Activated CD8-positive, alpha-beta memory T cell treated with anti-CD3 and anti-CD28 coated beads for 36 hours (primary cell): ENCODE results near the gene SRC. TPM values are rescaled to one million over a fixed set of nuclear protein-coding genes. Genes with fewer than 3 reads are reported as not detected.
"Not testable (repeated sequence)": the region's sequence is repeated elsewhere in the genome, so short reads cannot be mapped to it uniquely, and the experiment has no call there.

Experiments
- CTCF ChIA-PET: fragments of 350-600 bp; sonication (Branson Sonifier 250); formaldehyde crosslinking; loops from one replicate; lab custom pipeline; 2021; ENCODE audit warnings: antibody characterized with exemption; lab: Charles Lee
- POLR2A ChIA-PET: fragments of 350-600 bp; sonication (Branson Sonifier 250); formaldehyde crosslinking; loops from one replicate; lab custom pipeline; 2021; ENCODE audit warnings: antibody characterized with exemption; lab: Charles Lee
- total RNA-seq, 2 experiments: library from RNA; stranded (reverse); gene quantifications; one replicate each; pipeline ENCODE4 v1.2.3, GENCODE V29; 2021

The SRC gene
- total RNA-seq, 2 experiments from 2014 or later = 2.3 to 3.2 TPM

DNA sequence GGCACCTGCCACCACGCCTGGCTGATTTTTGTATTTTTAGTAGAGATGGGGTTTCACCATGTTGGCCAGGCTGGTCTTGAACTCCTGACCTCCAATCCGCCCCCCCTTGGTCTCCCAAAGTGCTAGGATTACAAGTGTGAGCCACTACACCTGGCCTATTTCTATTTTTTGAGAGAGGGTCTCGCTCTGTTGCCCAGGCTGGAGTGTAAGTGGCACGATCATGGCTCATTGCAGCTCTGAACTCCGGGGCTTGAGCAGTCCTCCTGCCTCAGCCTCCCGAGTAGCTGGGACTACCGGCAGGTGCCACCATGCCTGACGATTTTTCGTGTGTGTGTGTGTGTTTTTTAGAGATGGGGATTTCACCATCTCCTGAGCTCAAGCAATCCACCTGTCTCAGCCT, 25.9 kb downstream of the SRC start:
- CTCF ChIA-PET = interaction anchor here (1.2 kb wide), 1 partner anchor 13 kb away, joined by 4 read pairs; no protein-coding TSS in a partner anchor
- POLR2A ChIA-PET = not testable (repeated sequence)

DNA sequence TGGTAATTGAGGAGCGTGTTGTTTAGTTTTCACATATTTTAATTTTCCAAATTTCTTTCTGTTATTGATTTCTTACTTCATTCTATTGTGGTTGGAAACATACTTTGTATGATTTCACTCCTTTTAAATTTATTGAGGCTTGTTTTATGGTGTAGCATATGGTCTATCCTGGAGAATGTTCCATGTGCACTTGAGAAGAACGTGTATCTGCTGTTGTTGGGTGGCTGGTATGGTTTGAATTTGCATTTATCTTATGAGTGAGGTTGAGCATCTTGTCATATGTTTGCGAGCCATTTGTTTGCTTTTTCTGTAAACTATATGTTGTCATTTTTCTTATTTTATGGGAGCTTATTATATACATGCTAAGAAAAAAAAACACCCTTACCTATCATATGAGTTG, 26.5 kb downstream of the SRC start:
- CTCF ChIA-PET = interaction anchor here (1.2 to 1.4 kb wide), 2 partner anchors 12 to 36 kb away, joined by 3 to 4 read pairs; no protein-coding TSS in a partner anchor

DNA sequence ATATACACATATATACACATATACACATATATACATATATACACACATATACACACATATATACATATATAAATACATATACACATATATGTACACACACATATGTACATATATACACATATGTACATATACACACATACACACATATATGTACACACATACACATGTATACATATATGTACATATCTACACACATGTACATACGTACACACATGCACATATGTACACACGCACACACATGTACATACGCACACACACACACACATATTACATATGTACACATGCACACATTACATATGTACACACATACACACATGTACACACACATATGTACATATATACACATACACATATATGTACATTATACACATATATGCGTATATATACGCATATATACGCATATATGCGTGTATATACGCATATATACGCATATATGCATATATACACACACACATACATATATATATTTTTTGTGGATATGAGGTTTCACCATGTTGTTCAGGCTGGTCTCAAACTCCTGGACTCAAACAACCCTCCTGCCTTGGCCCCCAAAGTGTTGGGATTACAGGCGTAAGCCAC, 27.2 kb downstream of the SRC start:
- CTCF ChIA-PET = interaction anchor here (1.4 kb wide), 1 partner anchor 37 kb away, joined by 3 read pairs; no protein-coding TSS in a partner anchor
- POLR2A ChIA-PET = no interaction called here

More for the DNA sequence above, 26.5 kb downstream of the SRC start:
- POLR2A ChIA-PET = no interaction called here

DNA sequence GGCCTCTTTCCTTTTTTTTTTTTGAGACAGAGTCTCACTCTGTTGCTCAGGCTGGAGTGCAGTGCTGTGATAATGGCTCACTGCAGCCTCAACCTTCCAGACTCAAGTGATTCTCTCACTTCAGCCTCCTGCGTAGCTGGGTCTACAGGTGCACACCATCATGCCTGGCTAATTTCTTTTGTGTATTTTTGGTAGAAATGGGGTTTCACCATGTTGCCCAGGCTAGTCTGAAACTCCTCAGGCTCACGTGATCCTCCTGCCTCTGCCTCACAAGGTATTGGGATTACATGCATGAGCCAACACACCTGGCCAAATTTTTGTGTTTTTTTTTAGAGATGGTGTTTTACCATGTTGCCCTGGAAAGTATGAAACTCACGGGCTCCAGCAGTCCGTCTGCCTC, 29.3 kb downstream of the SRC start:
- CTCF ChIA-PET = no interaction called here
- POLR2A ChIA-PET = no interaction called here

DNA sequence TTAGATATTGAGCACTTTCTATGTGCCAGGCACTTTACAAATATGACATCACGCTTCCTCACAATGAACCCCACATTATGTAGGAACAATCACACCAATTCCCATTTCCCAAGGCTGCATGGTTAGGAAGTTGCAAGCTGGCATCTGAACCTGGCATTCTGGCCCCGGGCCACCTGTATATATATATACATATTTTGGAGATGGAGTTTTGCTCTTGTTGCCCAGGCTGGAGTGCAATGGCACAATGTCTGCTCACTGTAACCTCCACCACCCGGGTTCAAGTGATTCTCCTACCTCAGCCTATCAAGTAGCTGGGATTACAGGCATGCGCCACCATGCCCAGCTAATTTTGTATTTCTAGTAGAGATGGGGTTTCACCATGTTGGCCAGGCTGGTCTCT, 30.4 kb downstream of the SRC start:
- ChIA-PET CTCF (interaction anchor here (1.6 kb wide), 1 partner anchor 106 kb away, joined by 4 read pairs; no protein-coding TSS in a partner anchor), POLR2A (no interaction called here)

DNA sequence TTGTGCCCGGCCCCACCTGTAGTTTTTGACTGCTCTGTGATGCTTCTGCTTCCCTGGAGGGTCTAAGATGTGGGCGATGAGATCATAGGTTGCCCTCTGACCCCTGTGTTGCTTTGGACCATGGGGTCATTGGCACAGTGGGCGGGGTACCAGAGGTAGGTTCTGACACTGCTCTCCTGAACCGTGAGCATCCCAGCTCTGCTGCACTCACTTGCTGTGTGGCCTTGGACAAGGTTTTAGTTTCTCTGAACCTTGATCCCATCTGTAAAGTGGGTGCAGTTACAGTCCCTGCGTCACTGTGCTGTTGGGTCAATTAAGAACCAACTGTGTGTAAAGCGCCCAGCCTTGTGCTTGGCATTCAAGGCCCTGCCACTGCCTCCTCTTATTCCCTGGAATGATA, 30.9 kb downstream of the SRC start:
- CTCF ChIA-PET = interaction anchor here (1.6 kb wide), 1 partner anchor 107 kb away, joined by 4 read pairs; no protein-coding TSS in a partner anchor

DNA sequence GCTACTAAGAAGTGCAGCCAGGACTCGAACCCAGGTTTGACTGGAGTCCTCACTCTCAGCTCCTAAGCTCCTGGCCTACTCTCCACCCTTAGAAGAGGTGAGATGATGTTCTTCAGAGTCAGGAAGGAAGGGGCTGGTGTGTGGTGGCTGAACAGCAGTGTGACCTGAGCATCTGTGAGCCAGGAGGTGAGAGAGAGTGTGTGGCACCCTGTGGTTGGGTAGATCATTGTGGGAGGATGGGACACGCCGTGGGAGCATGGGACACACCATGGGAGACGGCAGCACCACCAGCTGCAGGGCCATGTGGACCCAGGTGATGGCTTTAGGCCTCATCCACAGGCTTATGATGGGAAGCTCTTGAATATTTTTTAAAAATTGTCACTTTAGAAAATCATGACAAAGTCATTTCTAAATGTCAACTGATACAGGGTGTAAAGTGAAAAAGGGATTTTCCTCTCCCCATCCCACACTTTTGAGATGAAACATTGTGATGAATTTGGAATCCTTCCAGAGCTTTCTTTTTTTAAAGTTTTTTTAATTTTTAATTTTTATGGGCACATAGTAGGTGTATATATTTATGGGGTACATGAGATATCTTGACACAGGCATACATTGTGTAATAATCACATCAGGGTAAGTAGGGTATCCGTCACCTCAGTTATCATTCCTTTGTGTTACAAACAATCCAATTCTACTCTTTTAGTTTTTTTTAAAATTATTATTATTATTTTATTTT, 31.6 kb downstream of the SRC start:
- ChIA-PET POLR2A (no interaction called here), CTCF (interaction anchor here (1.0 to 1.6 kb wide), 2 partner anchors 12 to 108 kb away, joined by 4 read pairs; no protein-coding TSS in a partner anchor)

More for the DNA sequence above, 30.9 kb downstream of the SRC start:
- POLR2A ChIA-PET = no interaction called here

DNA sequence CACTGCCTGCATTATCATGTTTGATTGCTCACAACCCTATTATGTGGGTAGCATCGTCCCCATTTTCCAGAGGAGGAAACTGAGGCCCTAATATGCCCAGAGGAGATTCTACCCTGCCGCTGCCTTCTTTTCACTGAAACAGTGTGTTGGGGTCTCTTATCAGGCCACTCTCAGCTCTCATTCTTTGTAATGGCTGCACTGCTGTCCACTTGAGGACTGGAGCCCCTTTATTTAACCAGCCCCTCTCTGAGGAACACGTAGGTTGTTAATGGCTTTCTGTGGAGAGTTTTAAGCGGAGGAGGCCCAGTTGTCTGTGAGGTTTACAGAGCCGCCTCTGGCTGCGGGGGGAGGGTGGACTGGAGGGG, 32.5 kb downstream of the SRC start:
- POLR2A ChIA-PET = no interaction called here

DNA sequence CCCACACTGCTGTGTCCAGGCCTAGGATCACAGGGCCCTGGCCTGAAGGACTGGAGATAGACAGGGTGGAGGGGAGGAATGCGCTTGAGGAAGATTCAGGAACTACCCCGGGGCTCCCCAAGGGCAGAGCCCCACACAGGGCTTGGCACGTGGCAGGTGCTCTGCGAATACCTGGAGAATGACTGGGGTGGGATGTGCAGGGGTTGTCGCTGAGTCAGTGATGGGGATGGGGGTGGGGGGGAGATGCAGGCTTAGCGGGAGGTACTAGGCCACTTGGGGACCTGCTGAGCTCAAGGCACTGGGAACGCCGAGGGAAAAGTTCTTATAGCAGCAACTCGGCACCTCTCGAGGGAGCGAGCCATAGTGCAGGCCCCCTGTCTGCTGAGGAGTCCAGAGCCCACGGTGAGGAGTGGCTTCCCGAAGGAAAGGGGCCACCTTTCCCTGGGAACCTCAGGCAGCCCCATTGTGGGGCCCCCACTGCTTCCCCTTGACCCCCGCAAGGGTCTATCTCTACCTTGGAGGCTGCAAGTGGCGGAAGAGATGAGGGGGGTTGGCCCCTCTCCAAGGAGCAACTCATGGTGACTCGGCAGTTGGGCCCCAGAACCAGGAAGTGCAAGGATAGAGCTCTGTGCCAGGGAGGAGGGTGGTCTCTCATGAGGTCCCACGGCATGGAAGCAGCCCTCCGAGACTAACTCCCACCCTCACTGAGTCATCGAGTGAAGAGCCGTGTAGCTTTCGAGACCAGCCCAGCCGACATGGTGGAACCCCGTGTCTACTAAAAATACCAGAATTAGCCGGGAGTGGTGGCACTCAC, 33.1 kb downstream of the SRC start:
- CTCF ChIA-PET = interaction anchor here (1.0 to 1.3 kb wide), 2 partner anchors 71 to 842 kb away, joined by 3 to 4 read pairs; no protein-coding TSS in a partner anchor

More for the DNA sequence above, 32.5 kb downstream of the SRC start:
- CTCF ChIA-PET = no interaction called here

DNA sequence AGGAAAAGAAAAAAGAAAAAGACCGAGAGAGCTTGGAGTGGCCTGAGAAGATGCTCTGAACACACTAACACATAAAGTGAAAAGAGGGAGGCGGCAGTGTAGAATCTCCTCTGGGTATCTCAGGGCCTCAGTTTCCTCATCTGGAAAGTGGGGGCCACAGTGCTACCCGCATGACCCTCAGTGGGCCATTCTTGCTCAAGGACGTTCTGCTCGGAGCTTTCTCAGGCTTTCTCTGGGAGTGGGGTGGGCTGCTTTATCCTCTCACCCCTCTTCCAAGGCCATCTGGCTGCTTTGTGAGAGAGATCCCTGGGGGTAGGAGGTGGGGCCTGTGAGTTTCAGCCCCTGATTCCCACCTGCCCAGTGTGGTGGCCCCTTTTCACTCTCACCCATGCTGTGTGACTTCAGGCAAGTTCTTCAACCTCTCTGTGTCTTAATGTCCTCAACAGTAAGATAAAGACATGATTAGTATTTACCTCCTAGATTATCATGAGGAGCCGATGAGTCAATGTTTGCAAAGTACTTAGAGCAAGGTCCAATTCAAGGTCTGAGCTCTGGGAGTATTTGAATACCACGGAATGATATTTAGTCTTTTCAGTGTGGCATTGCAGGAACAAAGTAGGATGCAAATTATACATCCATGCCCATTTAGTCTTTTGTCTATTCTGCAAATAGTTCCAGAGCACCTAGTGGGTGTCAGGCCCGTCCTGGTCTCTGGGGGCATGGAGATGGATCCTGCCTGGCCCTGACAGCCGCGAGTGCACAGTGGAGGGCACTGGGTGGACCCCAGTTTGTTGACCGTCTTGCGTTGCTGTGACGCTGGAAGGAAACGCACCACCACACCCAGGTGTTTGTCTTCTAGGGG, 34.3 kb downstream of the SRC start:
- CTCF ChIA-PET = interaction anchor here (1.3 kb wide), 1 partner anchor 73 kb away, joined by 4 read pairs; no protein-coding TSS in a partner anchor
- POLR2A ChIA-PET = no interaction called here

More for the DNA sequence above, 33.1 kb downstream of the SRC start:
- POLR2A ChIA-PET = no interaction called here

DNA sequence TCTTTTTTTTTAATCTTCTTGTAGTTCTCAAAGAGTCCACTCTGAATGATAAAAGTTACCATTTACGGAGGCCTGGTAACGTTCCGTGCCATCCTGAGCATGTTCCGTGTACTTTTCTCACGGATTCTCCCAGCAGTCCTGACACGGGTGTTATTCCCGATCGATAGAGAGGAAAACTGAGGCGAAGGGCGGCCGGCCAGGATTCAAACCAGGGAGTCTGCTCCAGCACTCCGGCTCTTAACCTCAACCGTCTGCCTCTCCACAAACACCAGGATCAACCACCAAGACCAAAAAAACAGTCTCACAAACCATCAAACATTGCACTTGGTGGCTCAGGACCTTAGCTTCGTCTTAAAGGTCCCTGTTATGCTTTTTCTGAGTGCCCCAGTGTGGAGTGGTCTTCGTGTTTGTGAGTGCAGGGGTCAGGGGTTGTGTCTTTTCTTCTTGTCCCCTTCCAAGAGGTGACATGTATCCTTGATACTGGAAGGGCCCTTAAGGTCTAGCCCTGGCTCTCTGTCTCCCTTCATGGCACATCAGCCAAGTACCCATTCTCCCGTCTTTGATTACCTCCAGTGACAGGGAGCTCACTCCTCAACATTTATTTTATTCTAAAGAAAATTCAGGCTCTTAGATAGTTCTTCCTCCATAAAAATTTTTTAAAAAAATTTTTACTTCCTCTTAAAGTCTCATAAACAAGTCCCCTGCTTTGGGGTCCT, 35.1 kb downstream of the SRC start:
- ChIA-PET CTCF (no interaction called here), POLR2A (no interaction called here)

DNA sequence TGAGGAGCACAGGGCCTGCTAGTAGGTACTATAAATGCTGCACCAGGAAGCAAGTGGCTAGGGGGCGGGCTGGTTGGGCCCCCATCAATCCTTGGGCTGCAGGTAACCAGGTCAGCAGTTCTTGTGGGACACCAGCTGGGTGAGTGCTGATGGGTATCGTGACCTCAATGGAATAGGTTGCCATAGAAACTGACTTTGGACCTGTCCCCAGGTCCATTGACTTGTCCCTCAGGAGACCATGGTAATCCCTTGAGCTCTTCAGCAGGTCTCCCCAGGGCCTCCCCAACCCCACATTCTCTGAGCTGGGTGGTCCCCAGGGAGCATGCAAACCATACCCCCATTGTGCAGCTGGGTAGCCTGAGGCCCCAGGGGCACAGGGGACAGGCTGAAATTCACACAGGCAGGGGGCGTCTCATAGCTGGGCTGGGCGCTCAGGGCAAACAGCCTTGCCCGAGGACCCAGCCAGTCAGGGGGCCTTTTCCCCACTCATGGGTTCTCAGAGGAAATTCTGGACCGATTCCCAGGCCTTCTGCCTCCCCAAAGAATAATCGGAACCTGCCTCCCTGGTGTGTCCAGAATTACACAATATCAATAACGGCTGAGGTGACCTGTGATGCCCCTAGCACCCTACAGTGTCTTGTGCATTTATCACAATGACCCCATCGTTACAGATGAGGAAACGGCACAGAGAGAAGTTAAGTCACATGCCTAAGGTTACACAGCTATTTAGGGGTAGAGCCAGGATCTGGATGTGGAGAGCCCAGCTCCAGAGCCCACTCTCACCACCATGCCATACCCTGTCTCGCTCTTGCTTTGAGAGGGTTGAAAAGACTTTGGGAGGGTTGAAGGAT, 35.9 kb downstream of the SRC start:
- POLR2A ChIA-PET = interaction anchor here (1.2 kb wide), 1 partner anchor 89 kb away, joined by 3 read pairs; no protein-coding TSS in a partner anchor
- CTCF ChIA-PET = interaction anchor here (1.5 kb wide), 1 partner anchor 14 kb away, joined by 3 read pairs; no protein-coding TSS in a partner anchor

DNA sequence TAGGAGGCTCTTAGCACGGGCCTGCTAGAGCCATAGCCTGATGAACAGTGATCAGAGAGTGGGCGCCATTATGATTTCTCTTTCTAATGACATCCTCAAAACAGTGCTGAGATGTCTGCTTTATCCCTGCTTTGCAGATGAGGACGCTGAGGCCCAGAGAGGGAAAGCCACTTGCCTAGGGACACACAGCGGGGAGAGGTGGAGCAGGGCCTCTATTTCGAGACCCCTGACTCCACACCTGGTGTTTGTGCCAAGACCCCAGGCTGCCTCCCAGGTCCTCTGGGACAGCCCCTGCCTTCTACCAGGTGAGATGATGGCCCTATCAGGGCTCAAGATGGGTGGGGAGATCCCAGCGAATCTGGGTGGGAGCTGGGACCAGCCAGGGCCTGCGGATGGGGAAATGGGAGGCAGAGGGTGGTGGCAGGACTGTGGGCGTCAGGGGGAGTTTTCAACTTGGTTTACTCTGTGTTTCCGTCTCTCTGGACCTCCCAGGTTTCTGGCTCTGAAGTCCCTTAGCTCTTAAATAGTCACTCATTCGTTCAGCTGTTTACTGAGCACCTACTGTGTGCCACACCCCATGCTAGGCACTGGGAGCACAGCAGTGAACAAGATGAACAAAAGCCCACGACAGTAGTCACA, 36.7 kb downstream of the SRC start:
- ChIA-PET POLR2A (interaction anchor here (1.2 kb wide), 1 partner anchor 90 kb away, joined by 3 read pairs; no protein-coding TSS in a partner anchor), CTCF (interaction anchor here (0.7 to 2.0 kb wide), 3 partner anchors 13 to 114 kb away, joined by 3 to 5 read pairs (median 5); no protein-coding TSS in a partner anchor)

DNA sequence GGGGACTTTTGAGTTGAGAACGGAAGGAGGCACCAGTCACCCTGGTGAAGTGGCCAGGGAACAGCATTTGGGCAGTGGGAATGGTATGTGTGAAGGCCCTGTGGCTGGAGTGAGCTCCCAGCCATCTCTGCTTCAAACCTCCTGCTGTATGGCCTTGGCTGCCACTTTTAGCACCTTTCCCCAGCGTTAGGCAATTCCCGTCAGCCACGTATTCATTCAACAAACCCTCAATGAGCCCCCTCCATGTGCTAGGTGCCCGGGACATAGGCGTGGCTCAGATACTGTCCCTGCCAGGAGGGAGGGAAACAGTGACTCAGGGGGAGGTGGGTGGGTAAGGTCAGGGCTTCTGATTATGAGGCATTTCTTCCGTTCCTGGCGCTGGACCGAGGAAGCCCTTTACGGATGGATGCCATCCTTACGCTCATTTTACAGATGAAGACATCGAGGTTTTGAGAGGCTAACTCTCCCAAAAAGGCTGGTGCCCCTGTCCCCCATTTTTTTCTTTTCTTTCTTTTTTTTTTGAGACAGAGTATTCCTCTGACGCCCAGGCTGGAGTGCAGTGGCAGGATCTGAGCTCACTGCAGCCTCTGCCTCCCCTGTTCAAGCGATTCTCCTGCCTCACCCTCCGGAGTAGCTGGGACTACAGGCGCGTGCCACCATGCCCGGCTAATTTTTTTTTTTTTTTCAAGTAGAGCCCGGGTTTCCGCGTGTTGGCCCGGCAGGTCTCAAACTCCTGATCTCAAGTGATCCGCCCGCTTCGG, 37.5 kb downstream of the SRC start:
- POLR2A ChIA-PET = interaction anchor here (1.2 kb wide), 1 partner anchor 90 kb away, joined by 3 read pairs; no protein-coding TSS in a partner anchor

DNA sequence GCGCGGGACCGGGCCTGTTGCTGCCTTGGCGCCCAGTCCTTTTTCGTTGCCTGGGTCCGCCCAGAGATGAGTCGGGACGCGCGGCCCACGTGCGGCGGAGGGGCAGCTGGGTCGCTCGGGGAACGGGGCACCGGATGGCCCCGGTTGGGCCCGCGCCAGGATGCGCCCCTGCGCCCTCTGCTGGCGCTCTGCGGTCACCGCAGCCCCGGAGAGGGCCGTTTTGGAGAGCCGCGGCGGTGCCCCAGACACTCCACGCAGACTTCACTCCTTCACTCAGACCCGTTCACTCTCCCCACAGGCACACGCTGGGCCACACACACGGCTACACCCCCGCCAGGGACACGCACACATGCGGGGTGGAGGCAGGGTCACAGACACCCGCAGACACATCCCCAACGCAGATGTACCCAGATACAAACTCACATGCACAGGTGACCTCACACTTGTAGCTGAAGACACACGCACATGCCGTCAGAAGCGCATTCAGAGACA, 38.8 kb downstream of the SRC start:
- ChIA-PET POLR2A (interaction anchor here (0.6 kb wide), 1 partner anchor 96 kb away, joined by 3 read pairs; no protein-coding TSS in a partner anchor), CTCF (interaction anchor here (0.6 to 2.2 kb wide), 21 partner anchors 13 to 1528 kb away, joined by 3 to 8 read pairs (median 4); partner anchors contain the start of gene MANBAL)

More for the DNA sequence above, 37.5 kb downstream of the SRC start:
- CTCF ChIA-PET = interaction anchor here (0.7 to 2.0 kb wide), 4 partner anchors 14 to 115 kb away, joined by 3 to 6 read pairs (median 5); no protein-coding TSS in a partner anchor
